ENCODE measurements around the gene COX4I2.
A peak's percentile ranks its signal among the peaks of the same experiment; 100 is the strongest.

The COX4I2 gene

GRCh38 chr20:31677553-31678260 is 40.0 kb downstream of the COX4I2 start:
- no peak for DNase-seq (ENCODE audit: low spot score)

DNA sequence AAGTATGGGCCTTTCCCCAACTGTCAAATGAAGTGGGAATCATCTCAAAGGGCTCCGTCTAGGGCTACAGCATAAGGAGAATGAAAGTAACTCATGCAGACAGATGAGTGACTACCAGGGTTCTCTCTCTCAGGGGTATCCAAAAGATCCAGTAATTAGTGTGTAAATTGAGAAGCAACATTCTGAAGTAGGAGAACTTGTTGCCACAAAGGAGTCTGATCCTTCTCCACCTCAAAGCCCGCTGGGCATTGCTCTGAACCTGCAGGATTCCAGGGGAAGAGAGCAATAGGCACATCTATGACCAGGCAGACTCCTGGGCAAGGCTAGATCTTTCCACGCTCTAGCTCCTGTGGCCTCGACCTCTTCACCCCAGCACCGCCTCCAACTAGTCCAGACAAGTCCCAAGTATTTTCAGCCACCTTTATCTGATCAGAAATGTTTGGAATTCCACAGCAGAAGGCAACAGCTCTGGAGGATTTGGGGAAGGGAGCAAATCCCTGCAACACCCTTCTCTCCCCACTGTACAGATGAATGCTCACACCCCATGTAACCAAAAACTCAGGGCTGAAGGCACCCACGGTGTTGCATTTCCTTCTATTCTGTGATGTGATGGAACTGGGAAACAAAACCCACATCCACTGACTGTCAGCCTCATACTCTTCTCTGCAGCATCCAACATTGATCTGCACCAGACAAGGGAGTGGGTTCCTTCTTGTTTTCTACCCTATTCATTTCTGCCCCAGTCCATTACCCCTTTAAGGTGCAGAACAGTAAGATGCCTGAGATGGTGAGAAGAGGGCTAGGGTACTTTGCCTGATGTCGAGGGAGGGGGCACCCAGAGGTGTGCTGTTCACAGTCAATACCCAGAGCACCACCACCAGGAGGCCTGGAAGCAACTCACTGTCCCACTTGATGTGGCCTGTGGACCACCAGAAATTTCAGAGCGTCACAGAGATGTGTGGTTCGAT is 41.0 kb downstream of the COX4I2 start:
- DNase-seq (ENCODE audit: low spot score): no peak

GRCh38 chr20:31679357-31680285 is 41.9 kb downstream of the COX4I2 start:
- DNase-seq (ENCODE audit: low spot score): no peak

DNA sequence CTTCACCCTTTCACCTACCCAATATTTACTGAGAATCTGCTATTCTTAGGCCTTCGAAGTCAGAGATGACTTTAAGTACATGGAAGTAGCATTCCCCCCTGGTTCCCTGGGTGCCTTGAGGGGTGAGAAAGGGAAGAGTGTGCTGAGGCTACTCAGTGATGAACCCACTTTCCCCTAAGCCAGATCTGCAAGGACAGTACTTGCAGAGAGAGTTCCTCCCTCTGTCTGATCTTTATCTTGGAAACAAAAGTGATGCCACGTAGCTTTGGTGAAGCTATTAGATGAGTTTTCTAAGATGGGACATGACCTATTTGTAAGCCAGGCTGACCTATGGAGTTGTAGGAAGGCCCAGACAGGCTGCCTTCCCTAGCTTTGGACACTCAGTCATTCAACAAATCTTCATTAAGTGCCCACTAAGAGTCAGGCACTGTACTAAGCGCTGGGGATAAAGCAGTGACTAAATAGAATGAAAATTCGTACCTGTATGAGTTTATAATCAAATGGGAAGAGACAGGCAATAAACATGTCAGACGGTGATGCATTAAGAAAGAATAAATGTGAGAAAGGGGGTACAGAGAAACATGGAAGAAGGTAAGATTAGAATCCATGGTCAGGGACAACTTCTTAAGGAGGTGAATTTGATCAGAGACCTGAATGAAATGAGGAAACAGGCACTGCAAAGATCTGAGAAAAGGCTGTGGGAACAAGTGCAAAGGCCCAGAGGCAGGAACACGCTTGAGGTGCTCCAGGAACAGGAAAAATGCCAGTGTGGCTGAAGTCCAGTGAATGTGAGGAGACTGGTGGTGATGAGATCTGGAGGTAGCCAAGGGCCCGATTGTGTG is 42.8 kb downstream of the COX4I2 start:
- no peak for DNase-seq (ENCODE audit: low spot score)

GRCh38 chr20:31681128-31681727 is 43.5 kb downstream of the COX4I2 start:
- no peak for DNase-seq (ENCODE audit: low spot score)

DNA sequence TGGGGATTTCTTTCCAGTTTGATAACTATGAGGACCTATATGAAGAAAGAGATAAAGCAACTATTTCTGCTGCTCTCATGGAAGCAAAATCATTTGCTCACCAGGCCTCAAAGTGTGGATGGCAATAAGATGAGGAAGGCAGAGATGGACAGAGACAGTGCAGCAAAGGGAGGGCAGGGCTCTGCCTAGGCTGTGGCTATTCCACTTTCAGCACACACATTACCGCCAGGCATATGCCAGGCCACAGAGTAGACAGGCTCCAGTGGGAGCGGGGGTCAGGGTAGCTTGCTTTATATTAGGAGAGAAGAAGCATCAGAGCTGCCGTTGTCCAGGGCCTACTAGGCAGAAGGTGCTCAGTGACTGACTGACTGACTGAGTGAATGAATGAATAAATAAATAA is 44.1 kb downstream of the COX4I2 start:
- no peak for DNase-seq (ENCODE audit: low spot score)

DNA sequence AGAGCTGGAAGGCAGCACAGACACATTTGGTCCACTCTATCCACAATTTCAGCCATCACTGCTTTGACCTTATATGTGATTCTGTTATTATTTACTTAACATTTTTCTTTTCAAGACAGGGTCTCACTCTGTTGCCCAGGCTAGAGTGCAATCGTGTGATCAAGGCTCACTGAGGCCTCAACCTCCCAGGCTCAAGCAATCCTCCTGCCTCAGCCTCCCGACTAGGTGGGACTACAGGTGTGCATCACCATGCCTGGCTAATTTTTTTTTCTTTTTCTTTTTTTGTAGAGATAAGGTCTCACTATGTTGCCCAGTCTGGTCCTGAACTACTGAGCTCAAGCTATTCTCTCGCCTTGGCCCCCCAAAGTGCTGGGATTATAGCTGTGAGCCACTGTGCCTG is 44.6 kb downstream of the COX4I2 start:
- DNase-seq (ENCODE audit: low spot score): no peak

GRCh38 chr20:31682927-31683326 is 45.2 kb downstream of the COX4I2 start:
- DNase-seq (ENCODE audit: low spot score): no peak

GRCh38 chr20:31684153-31685015 is 46.7 kb downstream of the COX4I2 start:
- peak; percentile 93 for DNase-seq (ENCODE audit: low spot score)

DNA sequence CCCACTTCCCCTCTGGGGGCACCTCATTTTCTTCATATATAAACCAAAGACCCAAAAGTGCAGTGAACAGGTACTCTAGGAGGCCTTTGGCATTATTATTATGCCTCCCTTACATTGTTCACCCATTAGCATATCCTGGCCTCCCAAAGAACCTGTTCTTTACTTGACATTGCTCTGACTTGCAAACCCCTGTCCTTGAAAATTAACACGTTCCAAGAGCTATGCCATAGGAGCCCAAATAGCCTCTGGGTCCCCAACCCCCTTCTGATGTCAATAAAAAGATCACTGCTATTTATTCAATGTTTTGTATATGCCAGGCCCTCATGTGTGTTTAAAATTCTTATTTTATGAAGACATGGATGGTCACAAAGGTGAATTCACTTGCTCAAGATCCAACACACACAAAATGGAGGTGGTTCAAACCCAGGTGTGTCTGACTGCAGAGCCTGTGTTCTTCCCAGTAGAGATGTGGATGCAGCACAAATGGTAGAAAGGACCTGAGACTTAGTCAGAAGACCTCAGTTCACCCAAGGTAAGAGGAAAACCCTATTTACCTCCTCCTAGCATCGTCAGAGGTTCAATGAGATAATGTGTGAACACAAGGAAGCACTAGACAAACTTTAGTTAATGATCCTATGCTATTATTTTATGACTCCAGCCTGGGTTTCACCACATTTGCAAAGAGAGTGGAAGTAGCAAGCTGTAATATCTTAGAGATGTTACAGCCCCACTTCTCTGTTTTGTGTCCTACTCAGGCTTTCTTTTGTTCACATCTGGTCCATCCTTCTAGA is 48.3 kb downstream of the COX4I2 start:
- no peak for DNase-seq (ENCODE audit: low spot score)

- DNase-seq (ENCODE audit: low spot score): no peak
These were observed 50.1 kb downstream of the COX4I2 start for GRCh38 chr20:31687777-31688176.

GRCh38 chr20:31689141-31689540 is 51.4 kb downstream of the COX4I2 start:
- DNase-seq (ENCODE audit: low spot score): no peak

- DNase-seq (ENCODE audit: low spot score): no peak
These were observed 52.5 kb downstream of the COX4I2 start for GRCh38 chr20:31690124-31690666.

DNA sequence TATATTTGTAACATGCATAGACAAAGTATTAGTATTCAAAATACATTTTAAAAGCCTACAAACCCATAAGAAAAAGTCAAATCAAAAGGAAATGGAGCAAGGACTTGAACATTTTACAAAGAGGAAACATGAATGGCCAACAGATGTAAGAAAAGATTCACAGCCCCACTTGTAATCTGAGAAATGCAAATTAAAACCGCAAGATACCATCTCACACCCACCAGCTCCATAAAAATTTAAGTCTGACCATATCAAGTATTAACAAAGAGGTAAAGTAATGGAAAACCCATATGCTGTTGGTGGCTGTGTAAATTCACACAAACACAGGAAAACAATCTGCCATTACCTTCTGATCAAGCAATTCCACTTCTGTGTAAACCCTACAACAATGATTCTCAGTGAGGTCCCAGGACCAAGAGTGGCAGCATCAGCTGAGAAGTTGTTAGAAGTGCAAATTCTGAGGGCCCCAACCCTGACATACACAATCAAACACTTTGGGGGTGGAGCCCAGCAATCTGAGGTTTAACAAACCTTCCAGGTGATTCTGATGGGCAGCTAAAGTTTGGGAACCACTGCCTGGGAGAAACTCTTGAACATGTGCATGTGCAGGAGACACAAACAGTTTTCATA is 54.0 kb downstream of the COX4I2 start:
- DNase-seq (ENCODE audit: low spot score): peak; percentile 71

DNA sequence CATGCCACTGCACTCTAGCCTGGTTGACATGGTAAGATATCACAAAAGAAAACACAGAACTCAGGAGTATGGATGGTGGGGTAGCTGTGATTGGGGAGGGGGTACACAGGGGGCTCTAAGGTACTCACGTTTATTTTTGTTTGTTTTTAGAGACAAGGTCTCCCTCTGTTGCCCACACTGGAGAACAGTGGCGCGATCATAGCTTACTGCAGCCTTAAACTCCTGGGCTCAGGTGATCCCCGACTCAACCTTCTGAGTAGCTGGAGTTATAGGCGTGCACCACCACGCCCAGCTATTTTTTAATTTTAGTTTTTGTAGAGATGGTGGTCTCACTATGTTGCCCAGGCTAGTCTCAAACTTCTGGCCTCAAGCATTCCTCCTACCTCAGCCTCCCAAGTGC is 55.7 kb downstream of the COX4I2 start:
- DNase-seq (ENCODE audit: low spot score): no peak

- DNase-seq (ENCODE audit: low spot score): no peak
These were observed 56.4 kb downstream of the COX4I2 start for GRCh38 chr20:31693987-31694661.

All from NAMALWA (cell line).